ENCODE data around the gene TDRD3. TPM values are rescaled to one million over a fixed set of nuclear protein-coding genes. Genes with fewer than 3 reads are reported as not detected.

The TDRD3 gene
- total RNA-seq = 14.8 and 25.9 TPM in 2 replicates

DNA sequence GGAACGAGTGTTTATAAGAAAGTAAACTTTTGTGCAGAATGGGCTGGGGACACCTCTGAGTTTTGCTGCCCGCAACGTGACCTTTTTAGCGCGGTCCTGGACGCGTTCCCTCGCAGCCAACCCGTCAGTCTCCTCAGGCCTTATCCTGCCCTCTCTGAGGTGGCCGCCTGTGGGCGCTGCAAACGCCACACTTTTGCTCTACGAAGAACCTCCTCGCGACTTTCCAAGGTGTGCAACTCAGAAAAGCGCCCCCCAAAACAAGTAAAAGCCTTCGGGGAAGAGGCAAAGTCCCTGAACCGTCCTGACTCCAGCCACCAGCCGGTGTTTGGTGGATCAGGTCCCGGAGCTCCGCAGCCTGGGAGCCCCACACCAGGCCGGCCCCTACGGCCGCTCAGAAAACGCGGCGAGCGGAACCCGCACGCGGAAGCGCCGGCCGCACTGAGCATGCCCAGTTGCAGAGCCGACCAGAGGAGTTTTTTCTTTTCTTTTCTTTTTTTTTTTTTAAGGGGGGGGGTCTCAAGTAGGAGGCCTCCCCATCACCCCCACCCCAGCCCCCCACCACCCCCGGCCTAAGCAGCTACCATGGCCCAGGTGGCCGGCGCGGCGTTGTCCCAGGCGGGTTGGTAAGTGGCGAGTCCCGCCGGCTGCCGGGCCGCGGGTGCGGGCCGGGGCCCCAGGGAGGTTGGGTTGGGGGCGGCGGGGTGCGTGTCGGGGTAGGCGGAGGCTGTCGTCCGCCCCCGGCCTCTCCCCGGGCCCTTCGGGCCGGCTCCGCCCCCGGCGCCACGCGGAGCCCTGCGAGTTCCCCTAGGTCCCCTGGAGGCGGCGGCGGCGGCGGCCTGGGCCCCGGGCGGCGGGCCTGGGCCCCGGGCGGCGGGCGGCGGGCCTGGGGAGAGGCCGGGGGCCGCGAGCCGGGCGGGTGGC lies at the start of gene TDRD3:
Gene TDRD3 (plus strand): TSS at position 438 of the 921 bp plus-strand sequence. CDS start 145 bp downstream, at position 583.

Other genes with a start within 250 kb of the TDRD3 start
- 7.0 and 25.9 TPM in 2 replicates for gene DIAPH3, start 233.3 kb upstream of the TDRD3 start, total RNA-seq

All from regular cardiac myocyte (primary cell).